WTC11 (cell line): ENCODE measurements around the gene LUC7L. TPM values are rescaled to one million over a fixed set of nuclear protein-coding genes. Genes with fewer than 3 reads are reported as not detected.

Experiments used
- ATAC-seq: fragments of 200-7000 bp; cut with Tn5 transposase; 2 replicates; pipeline ENCODE4 v1.10.0; 2021; ENCODE audit warnings: mild to moderate bottlenecking, moderate library complexity
- Bru-seq: library from RNA; stranded (reverse); fragments of 400-500 nt; gene quantifications from one replicate; lab custom pipeline; 2021; lab: Mats Ljungman, UMichigan
- CTCF ChIA-PET: fragments of 300-600 bp; sonication (Branson Sonifier 250); formaldehyde crosslinking; loops from one replicate; lab custom pipeline; 2021; ENCODE audit warnings: antibody characterized with exemption; lab: Charles Lee
- POLR2A ChIA-PET: fragments of 350-600 bp; sonication (Branson Sonifier 250); formaldehyde crosslinking; loops from one replicate; lab custom pipeline; 2021; ENCODE audit warnings: antibody characterized with exemption; lab: Charles Lee
- DNase-seq: peaks from one replicate; pipeline ENCODE4 v3.0.0; 2021; ENCODE audit warnings: low spot score
- H3K27ac Mint-ChIP-seq: 2 replicates; pipeline ENCODE4 v1.8.0; 2021; ENCODE audit warnings: mixed read lengths
- H3K27me3 Mint-ChIP-seq: 2 replicates; pipeline ENCODE4 v1.8.0; 2021; ENCODE audit warnings: low read depth, mild to moderate bottlenecking, moderate library complexity, mixed read lengths
- H3K36me3 Mint-ChIP-seq: 2 replicates; pipeline ENCODE4 v1.8.0; 2021; ENCODE audit warnings: mixed read lengths
- H3K4me1 Mint-ChIP-seq: 2 replicates; pipeline ENCODE4 v1.8.0; 2022; ENCODE audit warnings: mixed read lengths
- H3K4me3 Mint-ChIP-seq: 2 replicates; pipeline ENCODE4 v1.8.0; 2021; ENCODE audit warnings: mild to moderate bottlenecking, moderate library complexity, mixed read lengths
- H3K9me3 Mint-ChIP-seq: 2 replicates; pipeline ENCODE4 v1.8.0; 2021; ENCODE audit warnings: mixed read lengths
- ATF6 ChIP-seq: sonication (generic); formaldehyde crosslinking; IDR thresholded peaks from 2 replicates; pipeline ENCODE4 v1.8.1; 2023; ENCODE audit warnings: mild to moderate bottlenecking, missing genetic modification reagents
- CBFB ChIP-seq: sonication (generic); formaldehyde crosslinking; IDR thresholded peaks from 2 replicates; pipeline ENCODE4 v1.8.1; 2022; ENCODE audit warnings: mild to moderate bottlenecking, low read depth, missing genetic modification reagents
- EMX1 ChIP-seq: fragments of 250-450 bp; sonication (Bioruptor Pico); IDR thresholded peaks from 2 replicates; pipeline ENCODE4 v1.8.0; 2021; ENCODE audit warnings: mild to moderate bottlenecking
- ERG ChIP-seq: fragments of 250-450 bp; sonication (Bioruptor Pico); IDR thresholded peaks from 2 replicates; pipeline ENCODE4 v1.8.0; 2021; ENCODE audit warnings: mild to moderate bottlenecking
- FOXJ3 ChIP-seq: sonication (generic); formaldehyde crosslinking; IDR thresholded peaks from 2 replicates; pipeline ENCODE4 v1.9.0; 2021; ENCODE audit warnings: missing genetic modification reagents, mild to moderate bottlenecking, borderline replicate concordance
- FOXP4 ChIP-seq: sonication (generic); formaldehyde crosslinking; IDR thresholded peaks from 2 replicates; pipeline ENCODE4 v1.8.0; 2022; ENCODE audit warnings: mild to moderate bottlenecking, missing genetic modification reagents
- GRHL2 ChIP-seq: fragments of 250-450 bp; sonication (Bioruptor Pico); IDR thresholded peaks from 2 replicates; pipeline ENCODE4 v1.8.0; 2022; ENCODE audit warnings: mild to moderate bottlenecking, moderate library complexity; ENCODE audit not compliant: insufficient replicate concordance, severe bottlenecking
- MLX ChIP-seq: sonication (generic); formaldehyde crosslinking; IDR thresholded peaks from 2 replicates; pipeline ENCODE4 v1.8.1; 2023; ENCODE audit warnings: mild to moderate bottlenecking, missing genetic modification reagents, moderate library complexity
- MXD4 ChIP-seq: fragments of 250-450 bp; sonication (Bioruptor Pico); IDR thresholded peaks from 2 replicates; pipeline ENCODE4 v1.8.0; 2021; ENCODE audit warnings: mild to moderate bottlenecking, moderate library complexity, borderline replicate concordance
- NFE2L1 ChIP-seq: sonication (generic); formaldehyde crosslinking; IDR thresholded peaks from 2 replicates; pipeline ENCODE4 v1.8.1; 2023; ENCODE audit warnings: missing genetic modification reagents
- NR2C2 ChIP-seq: sonication (generic); formaldehyde crosslinking; IDR thresholded peaks from 2 replicates; pipeline ENCODE4 v1.8.0; 2022; ENCODE audit warnings: mild to moderate bottlenecking, missing genetic modification reagents
- RELA ChIP-seq: sonication (generic); formaldehyde crosslinking; IDR thresholded peaks from 2 replicates; pipeline ENCODE4 v1.8.1; 2022; ENCODE audit warnings: missing genetic modification reagents, mild to moderate bottlenecking, borderline replicate concordance
- TCF7 ChIP-seq: sonication (generic); formaldehyde crosslinking; IDR thresholded peaks from 2 replicates; pipeline ENCODE4 v1.8.0; 2022; ENCODE audit warnings: mild to moderate bottlenecking, low read depth, missing genetic modification reagents, moderate library complexity
- TEAD4 ChIP-seq: sonication (generic); formaldehyde crosslinking; IDR thresholded peaks from 2 replicates; pipeline ENCODE4 v1.8.0; 2022; ENCODE audit warnings: mild to moderate bottlenecking, missing genetic modification reagents
- ZNF317 ChIP-seq: sonication (generic); formaldehyde crosslinking; IDR thresholded peaks from 2 replicates; pipeline ENCODE4 v1.8.1; 2023; ENCODE audit warnings: low read depth, mild to moderate bottlenecking, moderate library complexity, missing genetic modification reagents, borderline replicate concordance
- long read RNA-seq, 3 experiments: library from RNA in 1 of 3; library from capped mRNA in 1 of 3; library from polyadenylated mRNA in 1 of 3; unstranded in 2 of 3; stranded (forward) in 1 of 3; transcript quantifications; one replicate each; pipeline ENCODE4 v2.0.0, GENCODE V29; 2021
- total RNA-seq: library from RNA; stranded (reverse); gene quantifications from 3 replicates; pipeline ENCODE4 v1.2.3, GENCODE V29; 2021
- TF ChIP-seq, protein P1 (sequence below): sonication (generic); formaldehyde crosslinking; IDR thresholded peaks from 2 replicates; pipeline ENCODE4 v1.8.1; 2023; ENCODE audit warnings: mild to moderate bottlenecking, moderate library complexity, missing genetic modification reagents
- TF ChIP-seq, protein P2 (sequence below): fragments of 250-450 bp; sonication (Bioruptor Pico); IDR thresholded peaks from 2 replicates; pipeline ENCODE4 v1.9.0; 2021; ENCODE audit warnings: moderate library complexity, mild to moderate bottlenecking, inconsistent platforms, borderline replicate concordance
- TF ChIP-seq, protein P3 (sequence below): sonication (generic); formaldehyde crosslinking; IDR thresholded peaks from 2 replicates; pipeline ENCODE4 v1.8.1; 2023; ENCODE audit warnings: mild to moderate bottlenecking, missing genetic modification reagents, moderate library complexity

Gene LUC7L
- 111 to 135 TPM (median 130 TPM) in 3 replicates for total RNA-seq
- percentile 89 among the genes with signal in this experiment for Bru-seq, nascent RNA
- long read RNA-seq, experiment 1, transcript LUC7L-201 (10 exons, 1,456 nt): major isoform, 91 of 258 reads
- long read RNA-seq, experiment 1, transcript LUC7L-202 (9 exons, 2,097 nt): minor isoform, 6 of 258 reads
- long read RNA-seq, experiment 1, transcript LUC7L-204 (10 exons, 1,504 nt): minor isoform, 22 of 258 reads
- long read RNA-seq, experiment 1, transcript LUC7L-206 (10 exons, 1,211 nt): minor isoform, 6 of 258 reads
- long read RNA-seq, experiment 1, partial matches to known transcripts: 41 of 258 reads
- long read RNA-seq, experiment 1, other reads (novel, unspliced or antisense): 79 of 258 reads
- long read RNA-seq, experiment 2, transcript LUC7L-204 (10 exons, 1,504 nt): minor isoform, 6 of 84 reads
- long read RNA-seq, experiment 2, transcript LUC7L-201 (10 exons, 1,456 nt): major isoform, 21 of 84 reads
- long read RNA-seq, experiment 2, partial matches to known transcripts: 22 of 84 reads
- long read RNA-seq, experiment 2, other reads (novel, unspliced or antisense): 28 of 84 reads
- long read RNA-seq, experiment 3, transcript LUC7L-201 (10 exons, 1,456 nt): major isoform, 113 of 194 reads
- long read RNA-seq, experiment 3, transcript LUC7L-204 (10 exons, 1,504 nt): minor isoform, 26 of 194 reads
- long read RNA-seq, experiment 3, transcript LUC7L-202 (9 exons, 2,097 nt): minor isoform, 12 of 194 reads
- long read RNA-seq, experiment 3, transcript LUC7L-221 (11 exons, 1,520 nt): minor isoform, 5 of 194 reads
- long read RNA-seq, experiment 3, partial matches to known transcripts: 7 of 194 reads
- long read RNA-seq, experiment 3, other reads (novel, unspliced or antisense): 29 of 194 reads

DNA sequence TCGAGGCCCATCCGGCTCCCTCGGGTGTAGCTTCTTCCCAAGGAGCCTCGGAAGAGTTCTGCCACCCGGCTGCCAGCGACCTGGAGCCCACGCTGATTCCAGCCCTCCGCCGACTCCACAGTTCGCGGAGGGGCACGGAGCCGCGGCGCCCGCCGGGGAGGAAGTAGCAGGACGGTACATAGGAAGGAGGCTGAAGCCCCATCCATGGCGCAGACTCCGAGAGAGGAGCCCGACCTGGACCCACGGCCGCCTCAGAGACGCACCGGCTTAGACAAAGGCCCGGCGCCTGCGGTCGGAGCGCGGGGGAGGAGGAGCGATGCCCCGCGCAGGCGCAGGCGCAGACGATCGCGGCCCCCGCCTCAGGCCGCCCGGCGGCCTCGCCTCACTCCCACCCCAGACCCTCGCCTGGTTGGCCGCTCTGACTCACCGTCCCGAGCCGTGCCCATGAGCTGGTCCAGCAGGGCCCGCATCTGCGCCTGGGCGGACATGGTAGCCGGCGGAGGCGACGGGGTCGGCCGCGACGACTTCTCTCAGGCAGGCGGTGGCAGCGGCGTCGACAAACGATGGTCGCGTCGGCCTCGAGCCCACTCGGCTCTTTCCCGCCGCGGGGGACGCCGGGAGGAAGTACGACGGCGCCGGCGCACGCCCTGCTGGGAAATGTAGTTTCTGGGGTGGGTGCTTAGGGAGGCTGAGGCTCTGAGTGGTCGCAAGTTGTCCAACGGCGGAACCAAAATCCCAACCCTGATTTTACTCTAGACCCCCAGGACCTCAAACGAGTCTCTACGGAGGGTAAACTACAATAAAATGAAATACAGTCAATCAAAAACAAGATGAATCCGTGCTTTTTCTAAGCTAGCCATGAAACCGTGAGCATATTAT is at the start of gene LUC7L:
Gene LUC7L (minus strand): TSS at position 598 of the 879 bp plus-strand sequence. CDS start 110 bp downstream, at position 488.
- H3K9me3 Mint-ChIP-seq: no peaks in the 10 kb centered on the region
- H3K27me3 Mint-ChIP-seq: no peaks in the 10 kb centered on the region
- peaks cover 37% of the 10 kb centered on the region for H3K36me3 Mint-ChIP-seq
- ATAC-seq (peak; percentile 90), DNase-seq (peak; percentile 91)
- peak within 1 kb of the TSS; percentile 74; the same call in 1 of the 2 replicates for H3K27ac Mint-ChIP-seq
- ChIA-PET POLR2A (interaction anchor here (0.5 to 1.0 kb wide), 2 partner anchors 80 to 132 kb away, joined by 3 to 4 read pairs; no protein-coding TSS in a partner anchor), CTCF (interaction anchor here (0.6 to 3.0 kb wide), 9 partner anchors 12 to 141 kb away, joined by 3 to 13 read pairs (median 4); partner anchors contain the start of genes AXIN1 and MRPL28)
- peaks cover 21% of the 10 kb centered on the region for H3K4me1 Mint-ChIP-seq
- peak within 1 kb of the TSS; percentile 94 for H3K4me3 Mint-ChIP-seq
- no peak for TF ChIP-seq ERG
- no peak for TF ChIP-seq FOXJ3
- TF ChIP-seq NFE2L1 (CRISPR knock-in tag): peak; percentile 88
- TF ChIP-seq, protein P1, sequence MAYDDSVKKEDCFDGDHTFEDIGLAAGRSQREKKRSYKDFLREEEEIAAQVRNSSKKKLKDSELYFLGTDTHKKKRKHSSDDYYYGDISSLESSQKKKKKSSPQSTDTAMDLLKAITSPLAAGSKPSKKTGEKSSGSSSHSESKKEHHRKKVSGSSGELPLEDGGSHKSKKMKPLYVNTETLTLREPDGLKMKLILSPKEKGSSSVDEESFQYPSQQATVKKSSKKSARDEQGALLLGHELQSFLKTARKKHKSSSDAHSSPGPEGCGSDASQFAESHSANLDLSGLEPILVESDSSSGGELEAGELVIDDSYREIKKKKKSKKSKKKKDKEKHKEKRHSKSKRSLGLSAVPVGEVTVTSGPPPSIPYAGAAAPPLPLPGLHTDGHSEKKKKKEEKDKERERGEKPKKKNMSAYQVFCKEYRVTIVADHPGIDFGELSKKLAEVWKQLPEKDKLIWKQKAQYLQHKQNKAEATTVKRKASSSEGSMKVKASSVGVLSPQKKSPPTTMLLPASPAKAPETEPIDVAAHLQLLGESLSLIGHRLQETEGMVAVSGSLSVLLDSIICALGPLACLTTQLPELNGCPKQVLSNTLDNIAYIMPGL (CRISPR knock-in tag): peak; percentile 88; the same call in 1 of the 2 replicates
- TF ChIP-seq ZNF317 (CRISPR knock-in tag): 0 out of 2 replicates have a peak, but pooled peaks have one; percentile 24
- TF ChIP-seq TCF7 (CRISPR knock-in tag): peak; percentile 71; the same call in 1 of the 2 replicates
- no peak for TF ChIP-seq MXD4 (CRISPR knock-in tag)
- no peak for TF ChIP-seq CBFB (CRISPR knock-in tag)
- TF ChIP-seq MLX (CRISPR knock-in tag): no peak
- peak; percentile 97 for TF ChIP-seq FOXP4 (CRISPR knock-in tag)
- TF ChIP-seq GRHL2: no peak
- 0 out of 2 replicates have a peak, but pooled peaks have one; percentile 18 for TF ChIP-seq ATF6 (CRISPR knock-in tag)
- peak; percentile 77; the same call in 1 of the 2 replicates for TF ChIP-seq RELA (CRISPR knock-in tag)
- no peak for TF ChIP-seq EMX1
- 0 out of 2 replicates have a peak, but pooled peaks have one; percentile 24 for TF ChIP-seq NR2C2
- peak; percentile 63; the same call in 1 of the 2 replicates for TF ChIP-seq TEAD4 (CRISPR knock-in tag)
- TF ChIP-seq, protein P2, sequence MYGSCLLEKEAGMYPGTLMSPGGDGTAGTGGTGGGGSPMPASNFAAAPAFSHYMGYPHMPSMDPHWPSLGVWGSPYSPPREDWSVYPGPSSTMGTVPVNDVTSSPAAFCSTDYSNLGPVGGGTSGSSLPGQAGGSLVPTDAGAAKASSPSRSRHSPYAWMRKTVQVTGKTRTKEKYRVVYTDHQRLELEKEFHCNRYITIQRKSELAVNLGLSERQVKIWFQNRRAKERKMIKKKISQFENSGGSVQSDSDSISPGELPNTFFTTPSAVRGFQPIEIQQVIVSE (CRISPR knock-in tag): no peak
- TF ChIP-seq, protein P3, sequence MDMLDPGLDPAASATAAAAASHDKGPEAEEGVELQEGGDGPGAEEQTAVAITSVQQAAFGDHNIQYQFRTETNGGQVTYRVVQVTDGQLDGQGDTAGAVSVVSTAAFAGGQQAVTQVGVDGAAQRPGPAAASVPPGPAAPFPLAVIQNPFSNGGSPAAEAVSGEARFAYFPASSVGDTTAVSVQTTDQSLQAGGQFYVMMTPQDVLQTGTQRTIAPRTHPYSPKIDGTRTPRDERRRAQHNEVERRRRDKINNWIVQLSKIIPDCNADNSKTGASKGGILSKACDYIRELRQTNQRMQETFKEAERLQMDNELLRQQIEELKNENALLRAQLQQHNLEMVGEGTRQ (CRISPR knock-in tag): peak; percentile 36; the same call in 1 of the 2 replicates
